MM.1S (cell line): Measurements from ENCODE around the gene TWF1.

Experiments
- EZH2 ChIP-seq: fragments of 300-600 bp; sonication (generic); optimal IDR thresholded peaks from 2 replicates; pipeline ENCODE3; 2017; ENCODE audit warnings: low read depth, mild to moderate bottlenecking, antibody characterized with exemption, low read length, mixed read lengths
- EZH2phosphoT487 ChIP-seq: fragments of 300-600 bp; sonication (generic); IDR thresholded peaks from 2 replicates; pipeline ENCODE4 v1.6.1; 2018; ENCODE audit warnings: antibody characterized with exemption, low read length
- TF ChIP-seq, protein P1 (sequence below): fragments of 300-600 bp; sonication (generic); IDR thresholded peaks from 2 replicates; pipeline ENCODE4 v1.5.1; 2016; ENCODE audit warnings: antibody characterized with exemption, low read length, mixed read lengths

DNA sequence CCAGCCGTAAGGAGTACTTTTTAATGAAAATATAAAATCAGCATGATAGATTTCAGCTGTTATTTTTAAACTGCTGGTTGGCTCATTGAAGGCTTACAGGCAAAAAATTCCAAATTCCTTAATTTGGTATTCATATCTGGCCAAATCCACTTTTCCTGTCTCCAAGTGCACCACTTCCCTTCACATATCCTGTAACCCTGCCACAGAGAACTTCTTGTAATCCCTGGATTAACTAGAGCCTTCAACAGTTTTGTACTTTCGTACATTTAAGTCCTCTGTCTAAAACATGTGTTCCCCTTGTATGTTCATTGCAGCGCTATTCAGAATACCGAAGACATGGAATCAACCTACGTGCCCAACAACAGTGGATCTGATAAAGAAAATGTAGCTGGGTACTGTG is 57.1 kb downstream of the TWF1 start:
- no peak for TF ChIP-seq EZH2phosphoT487
- TF ChIP-seq, protein P1, sequence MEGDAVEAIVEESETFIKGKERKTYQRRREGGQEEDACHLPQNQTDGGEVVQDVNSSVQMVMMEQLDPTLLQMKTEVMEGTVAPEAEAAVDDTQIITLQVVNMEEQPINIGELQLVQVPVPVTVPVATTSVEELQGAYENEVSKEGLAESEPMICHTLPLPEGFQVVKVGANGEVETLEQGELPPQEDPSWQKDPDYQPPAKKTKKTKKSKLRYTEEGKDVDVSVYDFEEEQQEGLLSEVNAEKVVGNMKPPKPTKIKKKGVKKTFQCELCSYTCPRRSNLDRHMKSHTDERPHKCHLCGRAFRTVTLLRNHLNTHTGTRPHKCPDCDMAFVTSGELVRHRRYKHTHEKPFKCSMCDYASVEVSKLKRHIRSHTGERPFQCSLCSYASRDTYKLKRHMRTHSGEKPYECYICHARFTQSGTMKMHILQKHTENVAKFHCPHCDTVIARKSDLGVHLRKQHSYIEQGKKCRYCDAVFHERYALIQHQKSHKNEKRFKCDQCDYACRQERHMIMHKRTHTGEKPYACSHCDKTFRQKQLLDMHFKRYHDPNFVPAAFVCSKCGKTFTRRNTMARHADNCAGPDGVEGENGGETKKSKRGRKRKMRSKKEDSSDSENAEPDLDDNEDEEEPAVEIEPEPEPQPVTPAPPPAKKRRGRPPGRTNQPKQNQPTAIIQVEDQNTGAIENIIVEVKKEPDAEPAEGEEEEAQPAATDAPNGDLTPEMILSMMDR = no peak
- no peak for TF ChIP-seq EZH2
